Upper lobe of left lung (tissue), 4 donors: ENCODE data around the gene ZNF839.

Experiments used
- CTCF ChIP-seq, 6 experiments: fragments of 450-650 bp in 4 of 6; fragments of 200-600 bp in 2 of 6; sonication (generic) in 2 of 6; IDR thresholded peaks; one replicate each; pipeline ENCODE4 v1.5.1; 2016 to 2019; ENCODE audit warnings: antibody characterized with exemption in 6 of 6
- EP300 ChIP-seq, 4 donors: sonication (generic); formaldehyde crosslinking; IDR thresholded peaks; one replicate each; pipeline ENCODE4 v1.5.1; 2017; ENCODE audit warnings: antibody characterized with exemption in 4 of 4, control low read depth in 2 of 4
- POLR2A ChIP-seq, 4 donors: fragments of 450-650 bp; IDR thresholded peaks; one replicate each; pipeline ENCODE4 v1.5.1; 2016 to 2017; ENCODE audit warnings: antibody characterized with exemption in 4 of 4, mild to moderate bottlenecking in 2 of 4

- TF ChIP-seq CTCF (IDR thresholded peaks at IDR 0.05): no peak
- no peak for TF ChIP-seq EP300 (IDR thresholded peaks at IDR 0.05)
- no peak for TF ChIP-seq POLR2A (IDR thresholded peaks at IDR 0.05)
Measured at GRCh38 chr14:102356280-102356679, 36.7 kb downstream of the ZNF839 start.
